Retina (tissue), 1 donor: ENCODE measurements around the gene RPL28.

ENCODE experiments used
- DNase-seq: peaks from one replicate; pipeline ENCODE4 v3.0.0-alpha.2; 2016

The RPL28 gene

DNA sequence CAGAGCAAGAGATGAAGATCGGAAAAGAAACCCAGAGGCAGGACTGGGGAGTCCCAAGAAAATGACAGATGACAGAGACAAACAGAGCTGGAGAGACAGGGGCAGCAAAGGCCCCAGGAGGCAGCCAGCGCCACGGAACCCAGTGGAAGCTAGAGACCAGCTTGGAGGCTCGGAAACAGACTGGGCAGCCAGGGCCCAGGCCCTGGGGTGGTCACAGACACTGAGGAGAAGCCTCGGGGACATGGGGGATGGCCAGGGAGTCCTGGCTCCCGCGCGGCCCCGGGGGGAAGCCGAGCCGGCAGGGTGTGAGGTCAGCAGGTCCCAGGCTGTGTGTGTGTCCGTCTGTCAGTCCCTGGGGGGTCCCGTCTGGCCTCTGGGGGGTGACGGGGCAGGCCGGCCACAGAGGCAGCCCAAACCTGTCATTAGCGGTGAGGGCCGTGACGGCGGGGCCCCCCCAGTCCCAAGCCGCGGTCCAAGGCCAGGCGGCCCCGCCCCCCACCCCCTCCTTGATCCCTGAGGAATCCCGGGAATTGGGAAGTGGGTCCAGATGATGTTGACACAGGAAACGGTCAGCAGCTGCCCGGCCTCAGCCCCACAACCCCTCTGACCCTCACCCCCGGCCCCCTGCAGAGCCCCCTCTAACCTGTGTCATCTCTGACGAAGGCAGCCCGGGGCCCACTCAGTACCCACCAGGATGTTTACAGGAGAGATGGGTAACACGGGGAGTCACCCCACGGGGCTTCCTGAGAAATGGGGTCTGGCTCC is 11.6 kb upstream of the RPL28 start:
- DNase-seq = no peak

DNA sequence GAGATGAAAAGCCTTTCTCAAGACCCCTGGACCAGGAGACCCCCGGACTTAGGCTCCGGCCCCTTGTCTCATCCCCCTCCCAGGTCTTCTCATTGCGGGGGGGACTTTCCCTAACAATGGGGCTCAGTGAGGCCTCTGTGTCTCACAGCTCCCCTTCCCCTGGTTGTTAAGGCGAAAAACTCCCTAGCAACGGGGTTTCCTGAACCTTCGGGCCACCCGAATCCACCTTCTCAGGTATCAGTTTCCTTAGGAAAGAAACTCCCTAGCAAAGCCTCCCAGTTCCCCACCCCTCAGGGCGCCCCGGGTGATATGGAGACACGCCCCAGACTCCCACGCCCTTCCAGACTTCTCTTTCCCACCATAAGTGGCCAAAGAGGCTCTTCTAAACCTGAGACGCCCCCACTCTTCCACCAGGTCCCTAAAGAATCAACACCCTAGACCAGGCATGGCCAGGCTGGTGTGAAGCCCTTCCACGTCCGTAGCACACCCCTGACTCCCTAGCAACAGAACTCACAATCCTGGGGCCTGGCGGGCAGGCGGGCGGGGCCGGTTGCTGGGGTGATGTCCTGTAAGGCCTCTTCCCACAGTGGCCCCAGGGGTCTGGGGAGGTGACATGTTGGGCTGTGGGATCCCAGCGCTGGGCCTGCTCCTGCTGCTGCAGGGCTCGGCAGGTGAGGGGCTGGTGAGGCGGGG is 9.3 kb upstream of the RPL28 start, which contains the start of gene TMEM190:
TMEM190 (plus strand) TSS at position 586 of the 693 bp plus-strand sequence; CDS start at position 614, 28 bp downstream.
- no peak for DNase-seq

DNA sequence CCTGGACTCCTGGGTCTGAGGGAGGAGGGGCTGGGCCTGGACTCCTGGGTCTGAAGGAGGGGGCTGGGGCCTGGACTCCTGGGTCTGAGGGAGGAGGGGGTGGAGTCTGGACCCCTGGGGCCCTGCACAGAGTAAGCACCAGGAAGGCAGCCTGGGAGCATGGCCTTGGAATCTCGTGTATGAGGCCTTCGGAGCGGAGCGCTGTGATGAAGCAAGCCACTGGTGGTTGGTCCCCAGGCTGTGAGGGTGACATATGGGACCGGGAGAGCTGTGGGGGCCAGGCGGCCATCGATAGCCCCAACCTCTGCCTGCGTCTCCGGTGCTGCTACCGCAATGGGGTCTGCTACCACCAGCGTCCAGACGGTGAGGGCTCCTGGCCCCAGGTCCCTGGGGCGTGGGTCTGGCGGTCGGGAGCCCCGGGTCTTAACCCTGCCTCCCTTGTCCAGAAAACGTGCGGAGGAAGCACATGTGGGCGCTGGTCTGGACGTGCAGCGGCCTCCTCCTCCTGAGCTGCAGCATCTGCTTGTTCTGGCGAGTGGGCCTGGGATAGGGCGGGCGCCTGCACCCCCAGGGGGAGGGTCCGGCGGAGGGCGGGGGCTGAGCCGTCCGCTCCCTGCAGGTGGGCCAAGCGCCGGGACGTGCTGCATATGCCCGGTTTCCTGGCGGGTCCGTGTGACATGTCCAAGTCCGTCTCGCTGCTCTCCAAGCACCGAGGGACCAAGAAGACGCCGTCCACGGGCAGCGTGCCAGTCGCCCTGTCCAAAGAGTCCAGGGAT is 8.2 kb upstream of the RPL28 start:
- DNase-seq = peak; percentile 63

DNA sequence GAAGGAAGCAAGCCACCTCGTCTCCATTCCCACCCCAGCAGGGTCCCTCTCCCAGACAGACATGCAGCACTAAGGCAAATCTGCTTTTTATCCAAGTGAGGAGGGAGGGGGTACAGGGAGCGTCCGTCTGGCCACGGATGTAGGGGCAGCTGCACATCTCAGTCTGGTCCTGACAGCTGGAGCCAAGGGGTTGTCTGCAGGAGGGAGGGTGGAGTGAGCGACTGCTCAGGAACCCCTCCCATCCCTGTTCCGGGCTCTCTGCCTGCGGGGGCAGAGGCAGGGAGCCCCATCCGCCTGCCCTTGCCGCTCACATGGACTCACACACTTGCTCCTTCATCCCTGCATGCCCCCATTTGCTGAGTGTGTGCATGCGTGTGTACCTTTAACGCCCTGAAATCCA is 6.6 kb upstream of the RPL28 start:
- DNase-seq = peak; percentile 33

DNA sequence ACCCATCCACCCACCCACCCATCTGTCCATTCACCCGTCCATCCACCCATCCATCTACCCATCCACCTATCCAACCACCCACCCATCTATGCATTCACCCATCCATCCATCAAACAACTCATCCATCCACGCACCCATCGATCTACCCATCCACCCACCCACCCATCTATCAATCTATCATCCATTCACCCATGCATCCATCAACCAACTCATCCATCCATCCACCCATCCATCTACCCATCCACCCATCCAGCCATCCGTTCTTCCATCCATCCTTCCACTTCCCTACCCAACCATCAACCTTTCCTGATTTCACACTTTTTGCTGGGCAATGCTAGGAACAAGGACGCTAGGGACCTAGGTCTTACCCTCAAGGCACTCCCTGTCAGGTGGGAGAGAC is 3.7 kb upstream of the RPL28 start:
- no peak for DNase-seq

DNA sequence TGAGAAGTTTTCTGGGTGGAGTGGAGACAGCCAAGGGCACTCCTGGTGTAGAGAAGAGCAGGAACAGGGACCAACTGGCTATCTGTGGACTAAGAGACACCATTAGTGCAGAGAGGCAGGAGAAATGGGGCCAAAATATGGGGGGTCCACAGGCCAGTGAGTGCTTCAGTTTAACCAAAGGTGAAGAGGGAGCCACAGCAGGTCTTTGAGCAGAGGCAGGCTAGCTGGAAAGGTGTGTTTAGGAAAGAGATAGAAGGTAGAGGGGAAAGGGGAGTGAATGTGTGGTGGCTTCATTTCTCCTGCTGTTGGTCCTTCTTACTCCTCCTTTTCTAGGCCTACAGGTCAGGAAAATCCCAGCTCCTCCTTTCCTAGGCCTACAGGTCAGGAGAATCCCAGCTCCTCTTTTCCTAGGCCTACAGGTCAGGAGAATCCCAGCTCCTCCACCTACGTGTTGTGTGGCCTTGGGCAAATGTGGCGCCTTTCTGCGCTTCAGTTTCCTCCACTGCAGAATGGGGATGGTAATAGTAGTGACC is 3.1 kb upstream of the RPL28 start:
- no peak for DNase-seq

DNA sequence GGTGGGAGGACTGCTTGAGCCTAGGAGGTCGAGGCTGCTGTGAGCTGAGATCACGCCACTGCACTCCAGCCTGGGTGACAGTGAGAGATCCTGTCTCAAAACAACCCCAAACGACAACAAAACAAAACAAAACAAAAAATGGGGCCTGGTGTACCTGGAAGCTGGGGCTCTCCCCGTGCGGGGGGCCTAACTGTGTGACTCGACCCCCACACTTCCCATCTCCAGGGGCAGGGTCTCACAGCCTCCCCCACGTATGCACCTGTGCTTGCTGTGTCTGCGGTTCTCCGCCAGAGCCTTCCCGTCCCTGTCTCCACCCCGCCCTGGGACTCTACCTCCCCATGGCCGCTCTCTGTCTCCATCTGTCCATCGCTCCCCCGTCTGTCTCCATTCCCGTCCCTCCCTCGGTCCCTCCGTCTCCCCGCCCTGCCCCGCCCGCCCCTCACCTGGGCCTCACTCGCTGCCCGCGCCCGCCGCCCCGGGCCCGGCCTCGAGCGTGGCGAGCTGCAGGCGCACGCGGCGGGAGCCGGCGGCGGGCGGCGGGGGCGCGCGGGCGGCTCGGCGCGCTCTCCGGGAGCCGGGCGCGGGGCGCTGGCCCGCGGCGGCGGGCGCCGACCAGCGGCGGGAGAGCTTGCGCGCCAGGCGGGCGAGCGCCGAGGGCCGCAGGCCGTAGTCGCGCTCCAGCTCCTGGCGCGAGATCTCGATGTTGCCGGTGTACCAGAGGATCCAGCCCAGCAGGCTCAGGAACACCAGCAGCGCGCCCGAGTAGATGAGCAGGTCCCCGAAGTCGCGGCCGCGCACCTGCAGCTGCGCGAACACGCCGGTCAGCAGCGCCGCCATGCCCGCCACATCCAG is 2.2 kb upstream of the RPL28 start:
- DNase-seq = peak; percentile 68

DNA sequence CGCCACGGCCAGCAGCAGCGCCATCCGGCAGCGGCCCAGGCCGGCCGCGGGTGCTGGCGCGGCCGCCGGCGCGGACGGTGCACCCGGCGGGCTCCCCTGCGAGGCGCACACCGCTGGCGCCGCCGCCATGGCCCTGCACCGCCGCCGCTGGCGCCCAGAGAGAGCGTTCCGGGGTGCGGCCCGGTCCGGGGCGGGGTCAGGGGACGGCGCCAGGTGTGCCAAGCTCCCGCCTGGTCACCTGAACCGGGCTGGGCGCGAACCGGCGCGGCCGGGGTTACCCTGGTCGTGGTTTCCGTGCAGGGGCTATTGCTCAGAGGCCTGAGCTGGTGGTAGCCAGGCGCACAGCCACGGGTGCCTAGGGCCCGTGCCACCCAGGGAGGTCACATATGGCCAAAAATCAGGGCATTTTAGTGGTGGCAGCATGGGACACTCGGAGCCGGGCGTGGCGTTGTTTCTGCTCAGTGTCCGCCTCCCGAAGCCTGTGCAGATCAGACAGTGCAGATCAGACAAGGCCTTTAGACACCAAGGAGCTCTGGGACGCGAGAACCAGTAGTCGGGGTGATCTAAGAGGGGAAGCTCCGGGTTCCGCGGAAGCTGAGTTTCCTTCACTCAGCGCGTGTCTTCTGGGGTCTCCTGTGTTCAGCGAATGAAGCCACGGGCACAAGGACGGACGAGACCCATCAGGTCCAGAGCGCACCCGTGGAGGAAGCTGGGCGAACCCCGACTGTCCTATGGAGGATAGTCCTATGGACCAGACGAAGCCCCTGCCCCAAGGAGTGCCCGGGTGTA is 1.4 kb upstream of the RPL28 start, which contains the start of gene TMEM238:
TMEM238 (minus strand) TSS at position 162 of the 789 bp plus-strand sequence; CDS start at position 129, 33 bp downstream.
- peak; percentile 69 for DNase-seq

DNA sequence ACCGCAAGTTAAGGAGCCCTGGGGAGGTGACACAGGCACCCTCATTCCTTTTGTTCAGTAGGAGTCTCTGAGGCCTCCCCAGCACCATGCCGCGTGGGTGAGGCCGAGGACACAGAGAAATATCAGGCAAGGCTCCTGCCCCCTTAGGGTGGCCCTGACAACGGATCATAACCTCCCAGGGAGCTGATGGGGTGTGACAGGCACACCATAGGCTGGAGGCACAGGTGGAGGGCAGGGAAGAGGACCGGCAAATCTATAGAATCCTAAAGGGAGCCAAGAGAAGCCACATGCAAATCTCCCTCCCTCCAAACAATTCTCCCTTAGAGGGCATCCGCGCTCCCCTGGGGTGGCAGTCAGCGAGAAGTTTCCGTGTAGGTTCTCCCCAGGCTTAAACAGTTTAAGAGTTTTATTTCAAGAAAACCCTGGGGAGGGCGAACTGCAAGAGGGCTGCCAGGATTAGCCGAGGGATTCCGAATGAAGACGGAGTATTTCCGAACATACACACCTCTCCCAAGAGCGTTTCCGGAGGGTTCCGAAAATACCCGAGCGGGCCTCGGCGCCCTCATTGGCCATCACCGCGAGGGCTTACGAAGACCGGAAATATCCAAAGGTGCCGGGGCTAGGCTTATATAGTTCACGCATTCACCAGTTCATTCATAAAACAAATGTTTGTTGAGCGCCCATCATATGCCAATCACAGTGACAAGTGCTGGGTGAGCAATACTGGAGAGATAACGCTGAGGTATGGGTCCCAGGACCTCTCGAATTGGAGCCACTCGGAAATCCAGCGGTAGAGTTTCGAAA is 610 bp upstream of the RPL28 start:
- peak; percentile 97 for DNase-seq

DNA sequence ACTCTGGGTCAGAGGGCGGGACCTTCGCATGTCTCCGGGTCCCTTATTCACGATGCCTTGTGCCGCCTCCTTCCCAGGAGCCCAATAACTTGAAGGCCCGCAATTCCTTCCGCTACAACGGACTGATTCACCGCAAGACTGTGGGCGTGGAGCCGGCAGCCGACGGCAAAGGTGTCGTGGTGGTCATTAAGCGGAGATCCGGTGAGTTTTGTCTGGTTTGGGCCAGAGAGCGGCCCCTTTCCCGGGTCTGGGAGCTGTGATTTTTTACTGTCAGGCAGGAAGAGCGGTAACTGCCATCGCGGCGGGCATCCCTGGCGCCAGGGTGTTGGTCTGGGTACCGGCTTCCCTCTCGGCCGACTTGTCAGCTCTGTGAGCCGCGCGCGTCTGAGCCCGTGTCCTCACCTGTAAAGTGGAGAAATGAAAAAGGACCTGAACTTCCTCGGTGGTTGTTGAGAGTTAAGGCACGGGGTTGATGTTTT is 800 bp downstream of the RPL28 start:
- DNase-seq = peak; percentile 26

DNA sequence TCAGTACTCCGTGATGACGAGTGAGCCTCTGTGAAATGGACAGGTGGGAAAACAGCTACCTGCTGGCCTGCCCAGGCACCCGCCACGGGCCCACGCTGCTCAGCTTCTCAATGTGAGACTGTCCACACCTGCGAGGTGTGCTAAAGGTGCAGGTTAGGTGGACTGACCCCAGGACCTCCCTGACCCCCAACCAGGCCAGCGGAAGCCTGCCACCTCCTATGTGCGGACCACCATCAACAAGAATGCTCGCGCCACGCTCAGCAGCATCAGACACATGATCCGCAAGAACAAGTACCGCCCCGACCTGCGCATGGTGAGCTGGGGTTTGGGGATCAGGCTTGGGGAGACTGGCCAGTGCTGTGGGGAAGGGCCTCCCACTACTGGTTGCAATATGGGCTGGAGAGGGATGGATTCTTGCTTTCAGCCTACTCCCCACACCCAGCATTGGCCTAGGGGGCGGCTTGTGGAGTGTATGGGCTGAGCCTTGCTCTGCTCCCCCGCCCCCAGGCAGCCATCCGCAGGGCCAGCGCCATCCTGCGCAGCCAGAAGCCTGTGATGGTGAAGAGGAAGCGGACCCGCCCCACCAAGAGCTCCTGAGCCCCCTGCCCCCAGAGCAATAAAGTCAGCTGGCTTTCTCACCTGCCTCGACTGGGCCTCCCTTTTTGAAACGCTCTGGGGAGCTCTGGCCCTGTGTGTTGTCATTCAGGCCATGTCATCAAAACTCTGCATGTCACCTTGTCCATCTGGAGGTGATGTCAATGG is 2.2 kb downstream of the RPL28 start:
- no peak for DNase-seq

DNA sequence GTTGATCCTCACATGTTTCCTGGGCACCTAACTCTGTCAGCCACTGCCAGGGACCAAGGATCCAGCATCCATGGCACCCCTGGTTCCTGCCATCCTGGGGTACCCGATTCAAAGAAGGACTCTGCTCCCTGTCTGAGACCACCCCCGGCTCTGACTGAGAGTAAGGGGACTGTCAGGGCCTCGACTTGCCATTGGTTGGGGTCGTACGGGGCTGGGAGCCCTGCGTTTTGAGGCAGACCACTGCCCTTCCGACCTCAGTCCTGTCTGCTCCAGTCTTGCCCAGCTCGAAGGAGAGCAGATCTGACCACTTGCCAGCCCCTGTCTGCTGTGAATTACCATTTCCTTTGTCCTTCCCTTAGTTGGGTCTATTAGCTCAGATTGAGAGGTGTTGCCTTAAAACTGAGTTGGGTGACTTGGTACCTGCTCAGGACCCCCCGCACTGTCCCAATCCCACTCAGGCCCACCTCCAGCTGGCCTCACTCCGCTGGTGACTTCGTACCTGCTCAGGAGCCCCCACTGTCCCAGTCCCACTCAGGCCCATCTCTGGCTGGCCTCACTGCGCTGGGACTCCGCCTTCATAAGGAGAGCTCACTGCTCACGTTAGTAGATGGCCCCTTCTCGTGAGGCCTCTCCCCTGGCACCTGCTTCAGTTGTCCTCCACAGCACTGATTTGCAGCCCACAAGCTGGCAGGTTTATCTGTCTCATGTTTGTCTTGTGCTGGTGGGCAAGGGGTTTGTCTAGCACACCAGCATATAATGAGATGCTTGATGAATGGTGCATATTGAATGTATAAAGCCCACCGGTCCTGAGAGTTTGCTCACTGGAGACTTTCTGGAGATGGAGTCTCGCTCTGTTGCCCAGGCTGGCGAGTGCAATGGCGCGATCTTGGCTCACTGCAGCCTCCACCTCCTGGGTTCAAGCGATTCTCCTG is 3.9 kb downstream of the RPL28 start:
- no peak for DNase-seq

DNA sequence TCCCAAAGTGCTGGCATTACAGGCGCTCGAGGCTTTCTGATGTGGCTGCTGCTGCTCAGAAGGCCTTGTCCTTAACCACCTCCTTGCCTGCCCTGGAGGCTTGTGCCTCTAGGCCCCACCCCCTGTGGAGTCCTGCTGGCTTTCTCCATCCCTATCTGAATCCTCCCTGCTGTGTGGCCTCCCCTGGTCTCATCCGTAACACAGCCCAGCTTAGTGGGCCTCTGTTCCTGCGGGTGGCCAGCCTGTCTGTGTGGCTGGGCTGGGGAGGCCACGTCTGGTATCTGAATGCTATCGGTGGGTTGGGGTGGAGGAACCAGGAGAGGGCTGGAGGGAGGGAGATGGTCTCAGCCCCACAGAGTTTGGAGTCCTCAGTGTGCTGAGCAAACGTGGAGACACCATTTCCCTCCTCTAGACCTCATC is 4.7 kb downstream of the RPL28 start:
- DNase-seq = no peak

DNA sequence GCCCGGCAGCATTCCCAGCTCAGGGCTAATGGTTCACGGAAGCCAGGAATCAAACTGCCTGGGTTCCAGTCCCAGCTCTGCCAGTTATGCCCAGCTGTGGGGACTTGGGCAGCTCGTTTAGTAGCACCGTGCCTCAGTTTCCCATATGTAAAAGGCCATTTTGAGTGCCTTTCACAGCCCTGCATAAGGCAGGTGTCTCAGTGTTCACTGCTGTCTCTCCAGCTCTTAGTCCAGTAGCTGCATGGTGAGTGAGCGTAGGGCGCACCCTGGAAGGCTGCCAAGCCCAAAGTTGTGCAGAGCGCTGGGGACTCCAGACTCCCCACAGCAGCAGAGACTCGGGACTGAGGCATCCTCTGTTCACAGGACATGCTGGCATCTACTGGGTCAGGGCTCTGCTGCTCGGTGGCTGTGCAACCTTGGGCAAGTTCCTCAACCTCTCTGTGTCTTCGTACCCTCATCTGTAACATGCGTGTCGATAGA is 5.5 kb downstream of the RPL28 start:
- DNase-seq = no peak

DNA sequence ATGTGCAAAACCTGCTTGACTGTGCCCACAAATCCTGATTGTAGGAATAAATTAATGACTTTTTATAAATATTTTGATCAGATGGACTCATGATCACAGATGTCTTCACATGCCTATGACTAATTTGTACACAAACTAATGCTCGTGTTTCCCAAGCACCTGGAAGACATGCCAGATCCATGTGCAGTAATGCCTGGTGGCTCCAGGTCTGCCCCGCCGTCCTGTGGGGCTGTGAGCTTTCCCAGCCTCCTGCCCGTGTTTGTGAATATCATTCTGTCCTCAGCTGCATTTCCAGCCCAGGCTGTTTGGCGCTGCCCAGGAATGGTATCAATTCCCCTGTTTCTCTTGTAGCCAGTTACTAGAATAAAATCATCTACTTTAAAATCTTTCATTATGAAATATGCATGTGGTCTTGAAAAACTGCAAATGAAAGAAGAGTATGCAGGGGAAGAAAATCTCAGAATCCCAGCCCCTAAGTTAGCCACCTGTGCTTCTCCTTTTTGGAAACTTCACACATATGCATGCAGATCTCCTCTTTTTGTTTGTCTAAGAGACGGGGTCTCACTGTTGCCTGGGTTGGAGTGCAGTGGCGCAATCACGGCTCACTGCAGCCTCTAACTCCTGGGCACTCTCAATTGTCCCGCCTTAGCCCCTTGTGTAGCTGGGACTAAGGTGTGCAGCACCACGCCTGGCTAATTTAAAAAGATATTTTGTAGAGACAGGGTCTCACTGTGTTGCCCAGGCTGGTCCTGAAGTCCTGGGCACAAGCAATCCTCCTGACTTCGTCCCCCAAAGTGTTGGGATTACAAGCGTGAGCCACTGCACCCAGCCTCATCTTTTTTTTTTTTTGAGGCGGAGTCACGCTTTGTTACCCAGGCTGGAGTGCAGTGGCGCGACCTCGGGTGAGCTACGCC is 6.2 kb downstream of the RPL28 start:
- DNase-seq = no peak

DNA sequence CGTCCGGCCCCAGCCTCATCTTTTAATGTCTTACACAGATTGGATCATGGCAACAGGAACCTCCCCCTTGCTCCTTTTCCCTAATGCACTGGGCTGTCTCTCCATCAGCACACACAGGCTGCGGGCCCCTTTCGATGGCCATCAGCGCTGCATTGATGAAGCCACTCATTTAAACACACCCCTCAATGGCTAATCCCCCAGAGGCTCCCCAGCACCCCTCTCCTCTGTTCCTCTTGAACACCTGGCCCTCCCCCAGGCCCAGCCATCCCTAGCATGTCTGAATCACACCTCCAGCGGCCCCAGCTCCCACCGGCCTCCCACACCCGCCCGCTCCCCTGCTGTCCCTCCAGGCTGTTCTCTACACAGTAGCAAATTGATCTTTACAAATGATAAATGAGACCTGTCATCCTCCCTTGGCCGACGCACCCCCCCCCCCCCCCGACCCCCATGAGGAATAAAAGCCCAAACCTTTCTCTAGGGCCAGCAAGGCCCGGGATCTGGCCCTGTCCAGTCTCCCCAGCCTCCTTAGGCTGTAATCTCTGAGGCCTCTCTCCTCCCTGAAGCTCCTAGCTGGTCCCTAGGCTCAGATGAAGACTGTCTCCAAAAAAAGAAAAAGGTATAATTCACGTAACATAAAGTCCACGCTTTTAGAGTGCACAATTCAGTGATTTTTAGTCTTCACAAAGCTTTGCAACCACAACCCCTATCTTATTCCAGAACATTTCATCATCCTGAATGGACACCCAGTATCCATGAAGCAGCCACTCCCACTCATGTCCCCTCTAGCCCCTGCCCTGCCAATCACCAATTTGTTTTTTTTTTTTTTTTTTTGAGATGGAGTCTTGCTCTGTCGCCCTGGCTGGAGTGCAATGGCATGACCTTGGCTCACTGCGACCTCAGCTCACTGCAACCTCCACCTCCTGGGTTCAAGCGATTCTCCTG is 7.4 kb downstream of the RPL28 start:
- no peak for DNase-seq
